ENCODE data around the gene TMED1.

TMED1 gene

DNA sequence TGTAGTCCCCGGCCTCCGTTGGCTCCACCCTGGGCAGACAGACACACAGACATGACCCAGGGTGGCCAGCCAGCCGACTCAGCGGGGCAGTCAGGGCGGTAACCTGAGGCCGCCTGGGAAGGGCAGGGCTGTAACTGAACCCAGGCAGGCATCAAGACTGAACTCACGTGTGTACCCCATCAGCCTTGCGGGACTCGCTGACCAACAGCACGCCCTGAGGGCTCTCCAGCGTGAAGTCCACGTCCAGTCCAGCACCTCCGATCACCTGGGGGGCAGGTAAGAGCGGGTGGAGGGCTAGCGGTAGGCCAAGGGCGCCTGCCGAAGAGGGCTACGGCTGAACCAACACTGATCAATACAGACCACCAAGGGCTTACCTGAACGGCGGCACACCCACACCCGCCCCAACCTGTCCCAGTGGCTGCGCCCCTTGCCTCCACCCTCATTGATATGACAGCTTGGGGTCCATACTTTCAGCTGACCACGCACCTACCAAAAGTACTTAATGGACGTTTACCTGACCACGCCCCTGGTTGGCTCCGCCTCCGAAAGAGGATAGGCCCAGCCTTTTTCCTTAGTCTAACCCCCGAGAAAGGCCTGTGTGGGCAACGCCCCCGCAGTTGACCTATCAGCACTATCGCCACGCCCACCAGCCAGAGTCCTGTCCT is 791 bp downstream of the TMED1 start:
- no peak for TF ChIP-seq JUND (IDR thresholded peaks at IDR 0.05; ENCODE audit: low read depth)
- DNase-seq (ENCODE audit: low read depth in 1 of 2, low spot score in 1 of 2): peak; percentile 29 to 96
- in situ Hi-C loops (cut with HindIII; ENCODE audit: low pct_unique_long_range_greater_than_20kb, low sequenced_read_pairs): no loop called here

DNA sequence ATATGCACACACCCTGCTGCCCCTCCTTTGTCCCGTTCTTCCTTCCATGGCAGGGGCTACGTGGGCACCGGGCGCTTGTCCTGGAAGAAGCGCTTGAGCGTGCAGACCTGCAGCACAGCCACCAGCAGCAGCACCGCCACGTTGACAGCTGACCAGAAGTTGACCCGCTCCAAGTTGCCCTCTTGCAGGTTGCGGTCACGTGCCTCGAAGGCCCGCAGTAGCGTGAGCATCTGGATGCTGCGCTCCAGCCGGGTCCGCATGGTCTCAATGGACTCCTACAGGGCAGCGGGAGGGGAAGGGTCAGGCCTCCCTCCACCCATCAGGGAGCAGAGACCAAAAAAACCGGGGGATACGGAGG is 3.1 kb downstream of the TMED1 start:
- in situ Hi-C loops (cut with HindIII; ENCODE audit: low pct_unique_long_range_greater_than_20kb, low sequenced_read_pairs): no loop called here
- DNase-seq (ENCODE audit: low read depth in 1 of 2, low spot score in 1 of 2): no peak

DNA sequence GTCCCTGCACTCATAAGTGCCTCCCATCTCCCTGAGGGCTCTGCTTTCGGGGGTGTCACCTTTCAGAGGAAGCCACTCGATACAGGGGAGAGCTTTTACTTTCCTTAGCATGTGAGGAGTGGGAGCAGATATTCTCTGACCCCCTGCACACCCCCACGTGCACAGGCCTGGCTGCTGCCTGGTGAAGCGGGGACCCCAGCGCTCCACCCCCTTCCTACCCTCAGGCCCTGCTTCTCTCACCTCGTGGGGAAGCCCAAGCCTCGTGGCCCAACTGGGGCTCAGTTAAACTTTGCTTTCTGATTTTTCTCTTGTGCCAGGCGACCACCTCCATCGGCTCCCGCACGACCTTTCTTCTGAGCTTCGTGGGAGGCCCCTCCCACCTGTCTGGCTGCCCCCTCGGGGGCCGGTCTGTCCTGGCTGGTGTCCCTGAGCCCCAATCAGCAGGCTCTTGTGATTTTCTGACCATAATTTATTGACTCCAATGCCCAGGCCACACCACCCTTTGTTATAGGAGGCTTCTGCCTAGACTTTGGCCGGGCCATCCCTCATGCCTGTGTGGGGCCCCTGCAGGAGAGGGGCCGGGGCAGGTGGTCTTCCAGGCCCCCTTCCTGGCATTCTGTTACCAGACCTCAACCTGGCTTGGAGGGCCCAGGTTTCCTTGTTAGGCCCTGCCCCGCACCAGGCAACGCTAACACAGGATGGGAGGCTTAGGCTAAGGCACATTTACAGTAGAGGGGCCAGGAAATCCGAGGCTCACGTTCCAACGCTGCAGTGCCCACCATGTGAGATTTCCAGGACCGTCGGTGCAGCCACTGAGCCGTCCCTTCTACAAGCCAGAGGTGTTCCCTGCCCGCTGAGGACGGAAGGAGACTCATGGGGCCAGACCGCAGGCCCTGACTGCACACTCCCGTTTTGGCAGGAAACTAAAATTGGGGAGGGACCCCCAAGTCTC is 3.7 kb downstream of the TMED1 start:
- DNase-seq (ENCODE audit: low read depth in 1 of 2, low spot score in 1 of 2): no peak
- in situ Hi-C loops (cut with HindIII; ENCODE audit: low pct_unique_long_range_greater_than_20kb, low sequenced_read_pairs): no loop called here
- no peak for TF ChIP-seq JUND (IDR thresholded peaks at IDR 0.05; ENCODE audit: low read depth)

More for the DNA sequence above, 3.1 kb downstream of the TMED1 start:
- TF ChIP-seq JUND (IDR thresholded peaks at IDR 0.05; ENCODE audit: low read depth): no peak

DNA sequence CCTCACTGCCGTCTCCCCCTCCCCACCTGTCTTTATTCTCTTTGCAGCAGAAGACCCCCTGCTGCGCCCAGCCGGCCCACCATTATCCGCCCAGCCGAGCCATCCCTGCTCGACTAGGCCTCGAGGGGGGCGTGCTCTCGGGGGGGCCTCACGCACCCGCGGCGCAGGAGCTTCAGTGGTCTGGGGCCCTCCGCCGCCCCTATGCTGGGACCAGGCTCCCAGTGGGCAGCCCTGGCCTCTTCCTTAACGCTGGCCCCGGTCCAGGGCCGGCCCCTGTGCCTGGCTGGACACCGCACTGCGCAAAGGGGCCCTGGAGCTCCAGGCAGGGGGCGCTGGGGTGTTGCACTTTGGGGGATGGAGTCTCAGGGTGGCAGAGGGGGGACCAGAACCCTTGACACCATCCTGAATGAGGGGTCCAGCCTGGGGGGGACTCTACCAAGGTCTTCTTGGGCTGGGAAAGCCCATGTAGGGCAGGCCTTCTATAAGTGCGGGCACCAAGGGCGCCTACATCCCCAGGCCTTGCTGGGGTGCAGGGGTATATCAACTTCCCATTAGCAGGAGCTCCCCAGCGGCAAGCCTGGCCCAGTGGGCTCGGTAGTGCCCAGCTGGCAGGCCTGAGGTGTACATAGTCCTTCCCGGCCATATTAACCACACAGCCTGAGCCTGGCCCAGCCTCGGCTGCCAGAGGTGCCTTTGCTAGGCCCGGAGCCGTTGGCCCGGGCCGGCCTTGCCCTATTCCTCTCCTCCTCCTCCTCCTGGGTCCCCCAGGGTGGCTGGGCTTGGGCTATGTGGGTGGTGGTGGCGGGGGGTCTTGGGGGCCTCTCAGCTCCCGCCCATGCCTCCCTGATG is 4.9 kb downstream of the TMED1 start:
- no peak for TF ChIP-seq JUND (IDR thresholded peaks at IDR 0.05; ENCODE audit: low read depth)
- in situ Hi-C loops (cut with HindIII; ENCODE audit: low pct_unique_long_range_greater_than_20kb, low sequenced_read_pairs): no loop called here
- no peak for DNase-seq (ENCODE audit: low read depth in 1 of 2, low spot score in 1 of 2)

DNA sequence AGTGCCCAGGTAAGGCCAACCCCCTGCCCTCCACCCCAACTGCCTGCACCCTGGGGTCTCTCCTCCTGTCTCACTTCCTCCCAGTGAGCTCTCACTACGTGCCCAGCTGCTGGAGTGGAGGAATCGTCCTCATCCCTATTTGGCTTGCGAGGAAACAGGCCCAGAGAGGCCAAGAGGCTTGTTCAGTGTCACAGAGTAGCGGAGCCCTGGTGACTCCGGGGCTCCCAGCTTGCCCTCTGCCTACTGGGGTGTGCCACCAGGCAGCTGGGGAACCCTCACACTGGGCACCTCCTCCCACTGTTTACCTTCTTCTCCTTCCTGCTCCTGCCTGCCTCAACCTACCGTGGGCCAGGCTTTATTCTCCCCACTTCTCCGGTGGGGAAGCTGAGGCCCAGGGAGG is 5.6 kb downstream of the TMED1 start:
- TF ChIP-seq JUND (IDR thresholded peaks at IDR 0.05; ENCODE audit: low read depth): no peak
- DNase-seq (ENCODE audit: low read depth in 1 of 2, low spot score in 1 of 2): no peak
- in situ Hi-C loops (cut with HindIII; ENCODE audit: low pct_unique_long_range_greater_than_20kb, low sequenced_read_pairs): no loop called here

DNA sequence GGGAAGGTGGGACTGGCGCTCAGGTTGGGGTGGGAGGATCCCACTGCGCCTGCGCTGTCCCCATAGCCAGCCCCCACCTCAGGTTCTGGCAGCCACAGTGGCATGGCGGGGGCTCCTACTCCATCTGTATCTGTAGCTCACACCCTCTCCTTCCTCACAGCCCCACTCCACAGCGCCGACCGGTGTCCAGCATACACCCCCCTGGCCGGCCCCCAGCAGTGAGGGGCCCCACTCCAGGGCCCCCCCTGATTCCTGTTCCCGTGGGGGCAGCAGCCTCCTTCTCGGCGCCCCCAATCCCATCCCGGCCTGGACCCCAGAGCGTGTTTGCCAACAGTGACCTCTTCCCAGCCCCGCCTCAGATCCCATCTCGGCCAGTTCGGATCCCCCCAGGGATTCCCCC is 6.0 kb downstream of the TMED1 start:
- DNase-seq (ENCODE audit: low read depth in 1 of 2, low spot score in 1 of 2): no peak
- in situ Hi-C loops (cut with HindIII; ENCODE audit: low pct_unique_long_range_greater_than_20kb, low sequenced_read_pairs): no loop called here
- no peak for TF ChIP-seq JUND (IDR thresholded peaks at IDR 0.05; ENCODE audit: low read depth)

DNA sequence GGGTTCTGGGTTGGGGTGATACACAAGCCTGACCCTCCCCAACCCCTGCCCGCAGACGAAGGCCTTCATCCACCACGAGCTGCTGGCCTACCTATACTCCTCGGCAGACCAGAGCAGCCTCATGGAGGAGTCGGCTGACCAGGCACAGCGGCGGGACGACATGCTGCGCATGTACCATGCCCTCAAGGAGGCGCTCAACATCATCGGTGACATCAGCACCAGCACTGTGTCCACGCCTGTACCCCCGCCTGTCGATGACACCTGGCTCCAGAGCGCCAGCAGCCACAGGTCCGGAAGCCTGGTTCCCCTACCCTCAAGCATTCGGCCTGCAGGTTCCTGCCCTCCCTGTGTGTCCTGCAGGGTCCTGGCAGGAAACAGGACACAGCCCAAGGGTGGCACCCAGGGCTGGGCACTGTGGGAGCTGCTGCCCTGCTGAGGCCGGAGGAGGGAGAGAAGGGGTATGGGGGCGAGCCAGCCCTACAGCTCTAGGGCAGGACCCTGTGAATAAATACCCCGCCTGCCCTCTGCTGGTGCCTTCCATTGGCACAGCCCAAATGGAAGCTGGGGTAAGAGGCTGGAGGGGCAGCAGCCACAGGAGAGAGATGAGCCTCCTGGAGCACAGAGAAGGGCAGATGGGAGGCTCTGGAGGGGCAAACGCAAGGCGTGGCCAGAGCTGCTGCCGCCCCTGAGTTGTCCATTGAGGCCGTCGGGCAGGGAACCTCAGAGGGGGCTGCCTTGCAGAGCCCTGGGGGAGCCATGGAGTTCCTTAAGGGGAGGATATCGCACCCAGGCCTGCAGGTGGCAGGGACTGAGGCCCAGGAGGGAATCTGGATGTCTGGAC is 6.8 kb downstream of the TMED1 start:
- DNase-seq (ENCODE audit: low read depth in 1 of 2, low spot score in 1 of 2): no peak
- TF ChIP-seq JUND (IDR thresholded peaks at IDR 0.05; ENCODE audit: low read depth): no peak
- in situ Hi-C loops (cut with HindIII; ENCODE audit: low pct_unique_long_range_greater_than_20kb, low sequenced_read_pairs): no loop called here

DNA sequence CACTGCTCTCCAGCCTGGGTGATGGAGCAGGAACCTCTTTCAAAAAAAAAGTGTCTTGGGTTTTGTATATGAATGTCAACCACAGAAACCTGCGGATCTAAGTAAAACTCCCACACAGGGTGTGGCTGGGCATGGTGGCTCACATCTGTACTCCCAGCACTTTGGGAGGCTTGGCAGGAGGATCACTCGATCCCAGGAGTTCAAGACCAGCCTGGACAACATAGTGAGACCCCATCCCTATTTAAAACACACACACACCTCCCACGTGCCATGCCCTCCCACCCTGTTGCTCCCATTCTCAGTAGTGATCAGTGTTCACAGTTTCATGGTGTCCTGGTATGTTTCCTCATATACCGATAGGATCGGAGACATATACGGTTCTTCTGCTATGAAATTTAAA is 9.2 kb downstream of the TMED1 start:
- in situ Hi-C loops (cut with HindIII; ENCODE audit: low pct_unique_long_range_greater_than_20kb, low sequenced_read_pairs): no loop called here
- TF ChIP-seq JUND (IDR thresholded peaks at IDR 0.05; ENCODE audit: low read depth): no peak
- no peak for DNase-seq (ENCODE audit: low read depth in 1 of 2, low spot score in 1 of 2)

DNA sequence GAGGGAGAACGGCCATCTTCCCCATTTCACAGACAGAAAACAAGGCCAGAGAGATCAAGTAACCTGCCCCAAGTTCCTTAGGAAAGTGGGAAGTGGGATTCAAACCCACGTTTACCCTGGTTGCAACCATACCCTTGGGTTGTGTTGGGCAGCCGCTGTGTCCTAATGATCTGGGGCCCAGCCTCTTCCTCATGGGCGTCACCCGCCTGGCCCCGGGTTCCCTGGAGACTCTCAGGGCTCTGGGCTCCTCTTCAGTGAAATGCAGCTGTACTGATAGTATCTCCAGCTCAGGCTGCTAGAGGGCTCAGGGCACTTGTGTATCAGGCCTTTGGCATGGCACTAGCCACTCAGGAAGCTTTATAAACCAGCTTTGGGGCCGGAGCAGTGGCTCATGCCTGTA is 9.8 kb downstream of the TMED1 start:
- no peak for DNase-seq (ENCODE audit: low read depth in 1 of 2, low spot score in 1 of 2)
- in situ Hi-C loops (cut with HindIII; ENCODE audit: low pct_unique_long_range_greater_than_20kb, low sequenced_read_pairs): no loop called here
- TF ChIP-seq JUND (IDR thresholded peaks at IDR 0.05; ENCODE audit: low read depth): no peak

DNA sequence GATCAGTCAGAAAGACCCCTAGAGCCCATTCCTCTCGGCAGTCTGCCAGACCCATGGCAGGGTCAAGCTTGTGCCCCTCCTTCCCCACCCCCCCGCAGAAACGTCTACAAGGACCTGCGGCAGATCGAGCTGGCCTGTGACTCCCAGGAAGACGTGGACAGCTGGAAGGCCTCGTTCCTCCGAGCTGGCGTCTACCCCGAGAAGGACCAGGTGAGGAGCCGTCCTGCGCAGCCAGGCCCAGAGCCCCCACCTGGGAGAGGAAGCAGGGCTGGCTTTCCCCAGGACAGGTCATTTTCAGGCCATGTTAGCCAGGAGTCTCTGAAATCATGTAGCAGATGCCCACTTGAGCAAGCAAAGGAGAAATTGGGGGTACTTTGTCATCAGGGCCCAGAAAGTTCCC is 12.3 kb downstream of the TMED1 start:
- no peak for TF ChIP-seq JUND (IDR thresholded peaks at IDR 0.05; ENCODE audit: low read depth)
- no peak for DNase-seq (ENCODE audit: low read depth in 1 of 2, low spot score in 1 of 2)
- in situ Hi-C loops (cut with HindIII; ENCODE audit: low pct_unique_long_range_greater_than_20kb, low sequenced_read_pairs): no loop called here

DNA sequence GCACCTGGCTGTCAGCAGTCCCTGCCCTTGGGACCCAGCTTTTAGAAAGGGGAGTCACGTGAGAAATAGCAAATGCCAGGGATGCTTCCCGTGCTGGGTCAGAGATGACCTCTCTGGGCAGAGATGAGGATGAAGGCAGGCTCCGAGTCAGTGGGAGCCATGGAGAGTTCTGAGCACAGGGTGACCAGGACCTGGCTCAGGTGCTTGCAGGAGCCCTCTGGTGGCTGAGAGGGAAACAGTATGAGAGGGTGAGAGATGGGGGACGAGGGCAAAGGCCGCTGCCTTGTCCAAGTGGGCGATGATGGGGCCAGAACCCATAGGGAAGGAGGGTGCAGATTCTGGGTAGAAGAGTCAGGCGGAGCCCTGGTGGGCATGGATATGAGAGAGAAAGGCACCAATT is 15.8 kb downstream of the TMED1 start:
- no peak for TF ChIP-seq JUND (IDR thresholded peaks at IDR 0.05; ENCODE audit: low read depth)
- DNase-seq (ENCODE audit: low read depth in 1 of 2, low spot score in 1 of 2): no peak
- in situ Hi-C loops (cut with HindIII; ENCODE audit: low pct_unique_long_range_greater_than_20kb, low sequenced_read_pairs): no loop called here
